SU-DHL-6 (cell line): Measurements from ENCODE around the gene PLD5.

Experiments
- H2AFZ ChIP-seq: fragments of 200-600 bp; sonication (generic); 2 replicates; pipeline ENCODE4 v1.6.1; 2014; ENCODE audit warnings: low read depth, mild to moderate bottlenecking, moderate library complexity, mixed read lengths, antibody characterized with exemption, low read length; ENCODE audit not compliant: severe bottlenecking
- H3F3A ChIP-seq: fragments of 200-600 bp; shearing (Covaris generic); 2 replicates; pipeline ENCODE4 v1.6.0; 2016; ENCODE audit warnings: antibody characterized with exemption, mild to moderate bottlenecking; ENCODE audit not compliant: insufficient read depth
- H3K27ac ChIP-seq: fragments of 200-600 bp; sonication (generic); 2 replicates; pipeline ENCODE4 v1.5.1; 2016; ENCODE audit warnings: low read depth, mild to moderate bottlenecking, low read length, moderate library complexity, mixed read lengths
- H3K27me3 ChIP-seq: fragments of 200-600 bp; sonication (generic), shearing (Covaris generic); 2 replicates; pipeline ENCODE4 v1.6.0; 2014; ENCODE audit warnings: mild to moderate bottlenecking, low read length
- H3K36me3 ChIP-seq: fragments of 200-600 bp; sonication (generic); 2 replicates; pipeline ENCODE4 v1.6.1; 2014; ENCODE audit warnings: mild to moderate bottlenecking, low read length, mixed read lengths
- H3K4me2 ChIP-seq: fragments of 300-600, 200-600 bp; shearing (Covaris generic), sonication (generic); 2 replicates; pipeline ENCODE4 v1.6.0; 2014; ENCODE audit warnings: low read length, low read depth, mild to moderate bottlenecking; ENCODE audit not compliant: poor library complexity, severe bottlenecking
- H3K4me3 ChIP-seq: fragments of 200-600 bp; sonication (generic); 2 replicates; pipeline ENCODE4 v1.5.1; 2014; ENCODE audit warnings: antibody characterized with exemption, low read length, mild to moderate bottlenecking, mixed read lengths; ENCODE audit not compliant: insufficient read depth, poor library complexity, severe bottlenecking
- H3K79me2 ChIP-seq: fragments of 200-600 bp; sonication (generic); 2 replicates; pipeline ENCODE4 v1.6.1; 2014; ENCODE audit warnings: mild to moderate bottlenecking, low read length, moderate library complexity; ENCODE audit not compliant: insufficient read depth
- H3K9ac ChIP-seq: fragments of 200-600 bp; sonication (generic); 2 replicates; pipeline ENCODE4 v1.7.0; 2014; ENCODE audit warnings: mild to moderate bottlenecking, low read length
- H3K9me2 ChIP-seq: fragments of 200-600 bp; sonication (generic); replicated peaks from 2 replicates; pipeline ENCODE4 v1.6.1; 2014; ENCODE audit warnings: low read length; ENCODE audit not compliant: insufficient read depth
- H3K9me3 ChIP-seq: fragments of 200-600 bp; sonication (generic); 2 replicates; pipeline ENCODE4 v1.6.1; 2014; ENCODE audit warnings: low read length, mixed read lengths; ENCODE audit not compliant: insufficient read depth
- H4K20me1 ChIP-seq: fragments of 200-600 bp; sonication (generic); 2 replicates; pipeline ENCODE4 v1.6.1; 2014; ENCODE audit warnings: low read depth, mild to moderate bottlenecking, antibody characterized with exemption, low read length, moderate library complexity, mixed read lengths
- CTCF ChIP-seq: fragments of 200-600 bp; sonication (generic); IDR thresholded peaks from one replicate; pipeline ENCODE4 v1.5.1; 2017; ENCODE audit warnings: antibody characterized with exemption, mild to moderate bottlenecking, low read length, moderate library complexity; ENCODE audit not compliant: insufficient read depth, poor library complexity, severe bottlenecking
- EZH2phosphoT487 ChIP-seq: fragments of 200-600 bp; sonication (generic), shearing (Covaris generic); conservative IDR thresholded peaks from 2 replicates; pipeline ENCODE4 v1.6.1; 2018; ENCODE audit warnings: mild to moderate bottlenecking, antibody characterized with exemption, low read length, moderate library complexity, mixed read lengths

The PLD5 gene

GRCh38 chr1:242567596-242567995 is 43.1 kb upstream of the PLD5 start:
- no peaks in the 10 kb centered on the region for H3K79me2 ChIP-seq
- no peaks in the 10 kb centered on the region for H3K9me2 ChIP-seq
- TF ChIP-seq EZH2phosphoT487 (no peak), CTCF (no peak)
- H3K9me3 ChIP-seq: no peaks in the 10 kb centered on the region
- no peak overlapping the region for H2AFZ ChIP-seq
- H3K27ac ChIP-seq: no peak overlapping the region
- no peaks in the 10 kb centered on the region for H4K20me1 ChIP-seq
- H3K27me3 ChIP-seq: no peaks in the 10 kb centered on the region
- no peaks in the 10 kb centered on the region for H3K36me3 ChIP-seq
- H3K4me2 ChIP-seq: no peak overlapping the region
- H3K4me3 ChIP-seq: no peak overlapping the region
- H3K9ac ChIP-seq: no peak overlapping the region
- H3F3A ChIP-seq: no peaks in the 10 kb centered on the region

GRCh38 chr1:242556759-242557158 is 32.3 kb upstream of the PLD5 start:
- H3K4me3 ChIP-seq: no peak overlapping the region
- no peaks in the 10 kb centered on the region for H3F3A ChIP-seq
- no peak overlapping the region for H3K9ac ChIP-seq
- H2AFZ ChIP-seq: no peak overlapping the region
- TF ChIP-seq EZH2phosphoT487 (no peak), CTCF (no peak)
- H3K27ac ChIP-seq: no peak overlapping the region
- no peaks in the 10 kb centered on the region for H4K20me1 ChIP-seq
- no peaks in the 10 kb centered on the region for H3K9me3 ChIP-seq
- H3K79me2 ChIP-seq: no peaks in the 10 kb centered on the region
- no peaks in the 10 kb centered on the region for H3K36me3 ChIP-seq
- H3K9me2 ChIP-seq: no peaks in the 10 kb centered on the region
- H3K27me3 ChIP-seq: no peaks in the 10 kb centered on the region
- H3K4me2 ChIP-seq: no peak overlapping the region

GRCh38 chr1:242556276-242556675 is 31.8 kb upstream of the PLD5 start:
- TF ChIP-seq EZH2phosphoT487 (no peak), CTCF (no peak)
- Histone ChIP-seq H3K36me3 (no peaks in the 10 kb centered on the region), H3K79me2 (no peaks in the 10 kb centered on the region), H3K4me3 (no peak overlapping the region), H3K27me3 (no peaks in the 10 kb centered on the region), H3K9me3 (no peaks in the 10 kb centered on the region), H3F3A (no peaks in the 10 kb centered on the region), H3K4me2 (no peak overlapping the region), H3K27ac (no peak overlapping the region), H3K9ac (no peak overlapping the region), H2AFZ (no peak overlapping the region), H4K20me1 (no peaks in the 10 kb centered on the region), H3K9me2 (no peaks in the 10 kb centered on the region)
